OCI-LY7 (cell line): ENCODE measurements around the gene CARHSP1. TPM values are rescaled to one million over a fixed set of nuclear protein-coding genes. Genes with fewer than 3 reads are reported as not detected.
"Not testable (repeated sequence)": the region's sequence is repeated elsewhere in the genome, so short reads cannot be mapped to it uniquely, and the experiment has no call there.

Experiments used
- Bru-seq: library from RNA; stranded (reverse); fragments of 400-500 nt; gene quantifications from one replicate; lab custom pipeline; 2021; lab: Mats Ljungman, UMichigan
- BruChase-seq, 2 experiments: library from RNA; stranded (reverse); fragments of 400-500 nt; gene quantifications; one replicate each; lab custom pipeline; 2021; lab: Mats Ljungman, UMichigan
- BruUV-seq: library from RNA; stranded (reverse); fragments of 400-500 nt; replicated peaks from 2 replicates; lab custom pipeline; 2021; lab: Mats Ljungman, UMichigan
- CTCF ChIA-PET: fragments of 300-600 bp; sonication (Branson Sonifier 250); formaldehyde crosslinking; loops from one replicate; lab custom pipeline; 2022; ENCODE audit warnings: antibody characterized with exemption; ENCODE audit not compliant: unreplicated experiment; lab: Charles Lee
- POLR2A ChIA-PET: fragments of 300-600 bp; sonication (Branson Sonifier 250); formaldehyde crosslinking; loops from one replicate; lab custom pipeline; 2022; ENCODE audit warnings: antibody characterized with exemption; lab: Charles Lee
- DNase-seq: peaks from one replicate; pipeline ENCODE4 v3.0.0-alpha.2; 2015; ENCODE audit warnings: low spot score
- H2AFZ ChIP-seq: fragments of 200-600 bp; sonication (generic), shearing (Covaris generic); 2 replicates; pipeline ENCODE4 v1.6.1; 2014; ENCODE audit warnings: mild to moderate bottlenecking, antibody characterized with exemption, low read length, moderate library complexity
- H3K27ac ChIP-seq: fragments of 200-600 bp; sonication (generic); 2 replicates; pipeline ENCODE4 v1.5.1; 2014; ENCODE audit warnings: mixed run types, low read depth, mild to moderate bottlenecking, moderate library complexity, low read length, inconsistent platforms; ENCODE audit not compliant: poor library complexity, severe bottlenecking
- H3K36me3 ChIP-seq: fragments of 200-600 bp; sonication (generic); 2 replicates; pipeline ENCODE4 v1.6.1; 2014; ENCODE audit warnings: mild to moderate bottlenecking, antibody characterized with exemption, low read length, moderate library complexity, mixed read lengths; ENCODE audit not compliant: insufficient read depth
- H3K4me1 ChIP-seq: fragments of 200-600 bp; sonication (generic); 2 replicates; pipeline ENCODE4 v1.5.1; 2014; ENCODE audit warnings: mild to moderate bottlenecking, low read length; ENCODE audit not compliant: insufficient read depth, poor library complexity, severe bottlenecking
- H3K4me2 ChIP-seq: fragments of 200-600 bp; sonication (generic); 2 replicates; pipeline ENCODE4 v1.6.1; 2014; ENCODE audit warnings: mild to moderate bottlenecking, low read length
- H3K4me3 ChIP-seq: fragments of 200-600 bp; sonication (generic); 2 replicates; pipeline ENCODE4 v1.5.1; 2014; ENCODE audit warnings: mild to moderate bottlenecking, low read depth, low read length; ENCODE audit not compliant: poor library complexity, severe bottlenecking
- H3K79me2 ChIP-seq: fragments of 200-600 bp; sonication (generic); 2 replicates; pipeline ENCODE4 v1.6.1; 2016; ENCODE audit warnings: low read depth, mild to moderate bottlenecking, low read length, moderate library complexity, mixed read lengths; ENCODE audit not compliant: insufficient read depth
- H3K9me2 ChIP-seq: fragments of 200-600 bp; sonication (generic); 2 replicates; pipeline ENCODE4 v1.6.1; 2016; ENCODE audit warnings: mild to moderate bottlenecking, low read length, mixed read lengths; ENCODE audit not compliant: insufficient read depth
- H3K9me3 ChIP-seq: fragments of 200-600 bp; sonication (generic); 2 replicates; pipeline ENCODE4 v1.6.1; 2014; ENCODE audit warnings: mild to moderate bottlenecking, mixed run types, low read length, mixed read lengths
- H4K20me1 ChIP-seq: fragments of 200-600 bp; sonication (generic); 2 replicates; pipeline ENCODE4 v1.6.1; 2014; ENCODE audit warnings: mild to moderate bottlenecking, antibody characterized with exemption, low read length, moderate library complexity, mixed read lengths; ENCODE audit not compliant: insufficient read depth
- CTCF ChIP-seq: fragments of 200-600 bp; sonication (generic); conservative IDR thresholded peaks from 2 replicates; pipeline ENCODE4 v1.5.1; 2014; ENCODE audit warnings: mild to moderate bottlenecking, antibody characterized with exemption, low read length, moderate library complexity, mixed read lengths
- EZH2phosphoT487 ChIP-seq: fragments of 200-600 bp; sonication (generic); IDR thresholded peaks from 2 replicates; pipeline ENCODE4 v1.6.1; 2018; ENCODE audit warnings: low read depth, borderline replicate concordance, mild to moderate bottlenecking, mixed run types, antibody characterized with exemption, low read length, moderate library complexity, mixed read lengths
- intact Hi-C: fragments of 100-400 bp; cut with micrococcal nuclease; formaldehyde crosslinking; loops from one replicate; pipeline ENCODE4 v1.10.0; 2022; ENCODE audit not compliant: unreplicated experiment
- long read RNA-seq: library from polyadenylated mRNA; stranded (forward); transcript quantifications from one replicate; pipeline ENCODE4 v2.0.0, GENCODE V29; 2022
- total RNA-seq, 2 experiments: library from RNA; depleted of rRNA in 1 of 2; stranded (reverse); fragments of >200 nt in 1 of 2; shearing (Covaris generic) in 1 of 2; gene quantifications; 2 replicates each; pipeline ENCODE4 v1.2.3, GENCODE V29; 2014 to 2022

CARHSP1 gene
- total RNA-seq (2014; rRNA removed; shearing (Covaris generic)), result 236 and 241 TPM in 2 replicates
- total RNA-seq (2022), result 156 and 173 TPM in 2 replicates
- percentile 76 among the genes with signal in this experiment for Bru-seq, nascent RNA
- BruChase-seq, experiment 1, labeled RNA remaining after a 6-hour chase, result percentile 84 among the genes with signal in this experiment
- BruChase-seq, experiment 2, labeled RNA remaining after a 2-hour chase, result percentile 83 among the genes with signal in this experiment
- long read RNA-seq, transcript CARHSP1-201 (4 exons, 746 nt), result major isoform, 83 of 225 reads
- long read RNA-seq, partial matches to known transcripts, result 5 of 225 reads
- long read RNA-seq, other reads (novel, unspliced or antisense), result 133 of 225 reads

GRCh38 chr16:8868416-8869211 is at the start of gene CARHSP1:
TSS of gene CARHSP1 (minus strand) at chr16:8869006. CDS start at chr16:8859328, 9,678 bp downstream.
- H3K9me3 ChIP-seq, result no peaks in the 10 kb centered on the region
- peak within 1 kb of the TSS; percentile 80 for H3K4me2 ChIP-seq
- peaks cover 30% of the 10 kb centered on the region for H3K36me3 ChIP-seq
- peak; percentile 94 for DNase-seq
- H3K9me2 ChIP-seq, result no peaks in the 10 kb centered on the region
- H2AFZ ChIP-seq, result peak within 1 kb of the TSS; percentile 45
- no TSS peak for BruUV-seq
- peak within 1 kb of the TSS; percentile 92 for H3K4me3 ChIP-seq
- TF ChIP-seq EZH2phosphoT487 (no peak), CTCF (no peak)
- peaks cover 46% of the 10 kb centered on the region for H3K79me2 ChIP-seq
- intact Hi-C loops, result loop anchor here (1.0 to 5.0 kb wide), 5 partner anchors 12 to 269 kb away; partner anchors contain the start of genes HAPSTR1, PMM2 and TMEM186
- peaks cover 24% of the 10 kb centered on the region for H4K20me1 ChIP-seq
- ChIA-PET CTCF (interaction anchor here (0.6 to 1.2 kb wide), 2 partner anchors 17 to 79 kb away, joined by 3 to 6 read pairs; no protein-coding TSS in a partner anchor), POLR2A (interaction anchor here (0.6 to 1.7 kb wide), 15 partner anchors 8 to 296 kb away, joined by 3 to 11 read pairs (median 3); partner anchors contain the start of genes HAPSTR1, PMM2 and TMEM186)
- peak within 1 kb of the TSS; percentile 89 for H3K27ac ChIP-seq
- peaks cover 63% of the 10 kb centered on the region for H3K4me1 ChIP-seq

GRCh38 chr16:8917336-8917735 is 48.5 kb upstream of the CARHSP1 start:
- H3K4me3 ChIP-seq, BruUV-seq, POLR2A ChIA-PET, CTCF ChIA-PET, intact Hi-C loops, H3K4me2 ChIP-seq, H3K9me2 ChIP-seq, H3K79me2 ChIP-seq, H3K27ac ChIP-seq, H3K9me3 ChIP-seq, H2AFZ ChIP-seq, DNase-seq, H3K4me1 ChIP-seq, H4K20me1 ChIP-seq: not testable (repeated sequence)
- H3K36me3 ChIP-seq, result peaks cover 92% of the 10 kb centered on the region

GRCh38 chr16:8916541-8917225 is 47.9 kb upstream of the CARHSP1 start:
- H3K79me2 ChIP-seq, result no peaks in the 10 kb centered on the region
- no peaks in the 10 kb centered on the region for H3K9me2 ChIP-seq
- H3K4me1 ChIP-seq, result no peaks in the 10 kb centered on the region
- no peaks in the 10 kb centered on the region for H4K20me1 ChIP-seq
- H2AFZ ChIP-seq, result no peak overlapping the region
- ChIA-PET POLR2A (interaction anchor here (0.7 kb wide), 1 partner anchor 14 kb away, joined by 3 read pairs; no protein-coding TSS in a partner anchor), CTCF (no interaction called here)
- no peak for TF ChIP-seq EZH2phosphoT487
- no peak for TF ChIP-seq CTCF
- no peak for DNase-seq
- H3K27ac ChIP-seq, result no peak overlapping the region
- H3K9me3 ChIP-seq, result no peaks in the 10 kb centered on the region
- H3K36me3 ChIP-seq, result peaks cover 92% of the 10 kb centered on the region
- H3K4me2 ChIP-seq, result no peak overlapping the region
- no TSS peak for BruUV-seq
- H3K4me3 ChIP-seq, result no peak overlapping the region
- intact Hi-C loops, result no loop called here
